ENCODE data around the gene HMGN5. TPM values are rescaled to one million over a fixed set of nuclear protein-coding genes. Genes with fewer than 3 reads are reported as not detected.

HMGN5 gene, protein sequence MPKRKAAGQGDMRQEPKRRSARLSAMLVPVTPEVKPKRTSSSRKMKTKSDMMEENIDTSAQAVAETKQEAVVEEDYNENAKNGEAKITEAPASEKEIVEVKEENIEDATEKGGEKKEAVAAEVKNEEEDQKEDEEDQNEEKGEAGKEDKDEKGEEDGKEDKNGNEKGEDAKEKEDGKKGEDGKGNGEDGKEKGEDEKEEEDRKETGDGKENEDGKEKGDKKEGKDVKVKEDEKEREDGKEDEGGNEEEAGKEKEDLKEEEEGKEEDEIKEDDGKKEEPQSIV
- 1 to 10 TPM; 7.1 to 8.3 TPM for total RNA-seq
- 10 to 100 TPM; 27.5 to 46.5 TPM for polyA plus RNA-seq
- long read RNA-seq, donor 1, partial matches to known transcripts = 1 of 13 reads
- long read RNA-seq, donor 1, other reads (novel, unspliced or antisense) = 8 of 13 reads
- long read RNA-seq, donor 2, partial matches to known transcripts = 1 of 12 reads
- long read RNA-seq, donor 2, other reads (novel, unspliced or antisense) = 7 of 12 reads

DNA sequence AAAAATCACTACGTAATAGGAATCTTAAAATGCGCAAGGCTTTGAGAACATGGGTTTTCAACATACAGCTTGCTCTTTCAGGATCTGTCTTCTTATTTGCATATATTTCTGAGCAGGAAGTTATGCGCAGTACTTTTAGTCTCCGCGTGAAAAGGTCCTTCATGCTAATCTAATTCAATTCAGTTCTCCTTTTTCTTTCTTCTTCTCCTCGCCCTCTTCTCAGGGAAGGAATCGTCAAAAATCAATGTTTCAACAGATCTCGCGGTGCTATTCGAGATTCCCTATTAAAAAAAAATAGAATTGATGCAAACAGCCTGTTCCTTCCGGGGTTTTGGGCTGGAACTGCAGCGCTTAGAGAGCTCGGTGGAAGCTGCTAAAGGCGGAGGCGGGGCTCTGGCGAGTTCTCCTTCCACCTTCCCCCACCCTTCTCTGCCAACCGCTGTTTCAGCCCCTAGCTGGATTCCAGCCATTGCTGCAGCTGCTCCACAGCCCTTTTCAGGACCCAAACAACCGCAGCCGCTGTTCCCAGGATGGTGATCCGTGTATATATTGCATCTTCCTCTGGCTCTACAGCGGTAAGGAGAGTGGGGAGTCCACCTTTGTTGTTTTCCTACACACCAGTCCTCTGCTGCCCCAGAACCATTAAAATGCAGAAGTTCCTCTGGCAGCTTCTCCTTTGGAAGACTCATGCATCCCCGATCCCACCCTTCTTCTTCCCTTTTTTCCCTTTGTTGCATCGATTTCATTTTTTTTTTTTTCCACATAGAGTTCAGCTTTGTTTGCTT, at the start of gene HMGN5, which contains the start of gene SH3BGRL:
TSS of gene HMGN5 (minus strand) at position 243 of the 785 bp plus-strand sequence. CDS start 80,364 bp downstream, outside the sequence.
TSS of gene SH3BGRL (plus strand) at position 432 of the 785 bp plus-strand sequence. CDS start at position 531, 99 bp downstream.
- WGBS, 2 donors = 0 to 15% methylated on average over 23 of the region's 23 CpGs
- intact Hi-C loops (cut with DNase I) = loop anchor here in 1 of 2 donors (2.0 kb wide), 1 partner anchor 57 kb away; no protein-coding TSS in a partner anchor

GRCh38 chrX:81241753-81242152, 40.0 kb upstream of the HMGN5 start:
- intact Hi-C loops (cut with DNase I) = no loop called here
- no peak overlapping the region for H3K27ac ChIP-seq (ENCODE audit: low read depth in 1 of 2, low read length in 2 of 2)

More for the DNA sequence above, at the start of gene HMGN5, which contains the start of gene SH3BGRL:
- peak; percentile 89 to 92 for DNase-seq
- Histone ChIP-seq H3K27me3 (ENCODE audit: control insufficient read depth in 1 of 2, insufficient read depth in 2 of 2, low read length in 1 of 2) (no peaks in the 10 kb centered on the region), H3K36me3 (ENCODE audit: control insufficient read depth in 1 of 2, insufficient read depth in 2 of 2, low read length in 1 of 2) (no peaks in the 10 kb centered on the region), H3K9me3 (ENCODE audit: control insufficient read depth, low read length) (no peaks in the 10 kb centered on the region), H3K4me1 (ENCODE audit: control insufficient read depth in 1 of 2, insufficient read depth in 2 of 2, low read length in 2 of 2) (no peaks in the 10 kb centered on the region), H3K4me3 (ENCODE audit: low read length in 2 of 2) (peak within 1 kb of the TSS; percentile 82 to 83), H3K27ac (ENCODE audit: low read depth in 1 of 2, low read length in 2 of 2) (peak within 1 kb of the TSS; percentile 64 to 87)
- peak; percentile 95 for ATAC-seq (ENCODE audit: low FRiP score)

DNA sequence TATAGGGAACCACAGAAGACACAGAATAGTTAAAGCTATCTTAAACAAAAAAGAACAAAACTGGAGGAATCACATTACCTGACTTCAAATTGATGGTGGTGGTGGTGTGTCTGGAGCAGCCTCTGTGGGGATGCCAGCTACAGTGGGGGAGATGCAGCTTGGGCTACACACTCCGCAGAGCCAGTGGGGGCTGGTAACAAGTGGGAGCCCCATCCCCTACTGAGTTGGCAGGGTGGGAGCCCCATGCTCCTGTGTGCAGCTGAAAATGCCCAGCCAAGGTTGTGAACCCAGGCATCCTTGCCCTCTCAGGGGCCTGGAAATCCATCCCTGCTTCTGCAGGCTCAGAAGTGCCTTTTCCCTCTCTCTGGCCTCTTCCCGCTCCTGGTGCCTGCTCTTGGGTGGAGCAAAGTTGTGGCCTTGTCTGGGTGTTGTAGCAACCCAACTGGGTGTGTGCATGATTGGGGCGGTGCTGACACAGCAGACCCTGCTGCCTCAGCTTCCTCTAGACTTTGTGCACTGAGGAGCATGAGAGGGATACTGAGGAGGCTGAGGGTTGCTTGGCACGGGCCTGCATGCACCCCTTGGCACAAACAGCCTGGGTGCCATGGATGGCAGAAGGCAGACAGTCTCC, 39.1 kb upstream of the HMGN5 start:
- no peak for DNase-seq
- intact Hi-C loops (cut with DNase I) = no loop called here
- Histone ChIP-seq H3K27me3 (ENCODE audit: control insufficient read depth in 1 of 2, insufficient read depth in 2 of 2, low read length in 1 of 2) (no peaks in the 10 kb centered on the region), H3K4me1 (ENCODE audit: control insufficient read depth in 1 of 2, insufficient read depth in 2 of 2, low read length in 2 of 2) (peaks cover 0 to 2% of the 10 kb centered on the region in 2 donors), H3K36me3 (ENCODE audit: control insufficient read depth in 1 of 2, insufficient read depth in 2 of 2, low read length in 1 of 2) (no peaks in the 10 kb centered on the region), H3K4me3 (ENCODE audit: low read length in 2 of 2) (no peak overlapping the region), H3K27ac (ENCODE audit: low read depth in 1 of 2, low read length in 2 of 2) (no peak overlapping the region), H3K9me3 (ENCODE audit: control insufficient read depth, low read length) (no peaks in the 10 kb centered on the region)
- no peak for ATAC-seq (ENCODE audit: low FRiP score)
- WGBS, 2 donors = 77 to 99% methylated on average over 3 to 4 of the region's 4 CpGs

More at GRCh38 chrX:81241753-81242152, 40.0 kb upstream of the HMGN5 start:
- H3K27me3 ChIP-seq (ENCODE audit: control insufficient read depth in 1 of 2, insufficient read depth in 2 of 2, low read length in 1 of 2) = no peaks in the 10 kb centered on the region
- H3K4me3 ChIP-seq (ENCODE audit: low read length in 2 of 2) = no peak overlapping the region
- H3K9me3 ChIP-seq (ENCODE audit: control insufficient read depth, low read length) = no peaks in the 10 kb centered on the region
- DNase-seq (no peak), ATAC-seq (ENCODE audit: low FRiP score) (no peak)
- peaks cover 0 to 2% of the 10 kb centered on the region in 2 donors for H3K4me1 ChIP-seq (ENCODE audit: control insufficient read depth in 1 of 2, insufficient read depth in 2 of 2, low read length in 2 of 2)
- 65 to 70% methylated on average over 7 of the region's 7 CpGs for WGBS, 2 donors
- no peaks in the 10 kb centered on the region for H3K36me3 ChIP-seq (ENCODE audit: control insufficient read depth in 1 of 2, insufficient read depth in 2 of 2, low read length in 1 of 2)

GRCh38 chrX:81238166-81238565, 36.5 kb upstream of the HMGN5 start:
- WGBS, 2 donors = 77 to 96% methylated on average over 4 of the region's 4 CpGs
- intact Hi-C loops (cut with DNase I) = no loop called here
- H3K27ac ChIP-seq (ENCODE audit: low read depth in 1 of 2, low read length in 2 of 2) = no peak overlapping the region
- DNase-seq = no peak
- ATAC-seq (ENCODE audit: low FRiP score) = no peak
- no peaks in the 10 kb centered on the region for H3K36me3 ChIP-seq (ENCODE audit: control insufficient read depth in 1 of 2, insufficient read depth in 2 of 2, low read length in 1 of 2)
- H3K4me3 ChIP-seq (ENCODE audit: low read length in 2 of 2) = no peak overlapping the region
- peaks cover 0 to 2% of the 10 kb centered on the region in 2 donors for H3K4me1 ChIP-seq (ENCODE audit: control insufficient read depth in 1 of 2, insufficient read depth in 2 of 2, low read length in 2 of 2)
- H3K9me3 ChIP-seq (ENCODE audit: control insufficient read depth, low read length) = no peaks in the 10 kb centered on the region
- no peaks in the 10 kb centered on the region for H3K27me3 ChIP-seq (ENCODE audit: control insufficient read depth in 1 of 2, insufficient read depth in 2 of 2, low read length in 1 of 2)

GRCh38 chrX:81237516-81237915, 35.8 kb upstream of the HMGN5 start:
- WGBS, 2 donors = 64 to 90% methylated on average over 1 of the region's 1 CpG

GRCh38 chrX:81232218-81232617, 30.5 kb upstream of the HMGN5 start:
- Histone ChIP-seq H3K4me1 (ENCODE audit: control insufficient read depth in 1 of 2, insufficient read depth in 2 of 2, low read length in 2 of 2) (no peaks in the 10 kb centered on the region), H3K4me3 (ENCODE audit: low read length in 2 of 2) (no peak overlapping the region), H3K9me3 (ENCODE audit: control insufficient read depth, low read length) (no peaks in the 10 kb centered on the region), H3K27ac (ENCODE audit: low read depth in 1 of 2, low read length in 2 of 2) (no peak overlapping the region), H3K27me3 (ENCODE audit: control insufficient read depth in 1 of 2, insufficient read depth in 2 of 2, low read length in 1 of 2) (no peaks in the 10 kb centered on the region), H3K36me3 (ENCODE audit: control insufficient read depth in 1 of 2, insufficient read depth in 2 of 2, low read length in 1 of 2) (no peaks in the 10 kb centered on the region)
- no peak for DNase-seq
- no peak for ATAC-seq (ENCODE audit: low FRiP score)
- intact Hi-C loops (cut with DNase I) = no loop called here
- 75 to 78% methylated on average over 1 of the region's 1 CpG for WGBS, 2 donors

More at GRCh38 chrX:81237516-81237915, 35.8 kb upstream of the HMGN5 start:
- H3K27ac ChIP-seq (ENCODE audit: low read depth in 1 of 2, low read length in 2 of 2) = no peak overlapping the region
- H3K36me3 ChIP-seq (ENCODE audit: control insufficient read depth in 1 of 2, insufficient read depth in 2 of 2, low read length in 1 of 2) = no peaks in the 10 kb centered on the region
- H3K27me3 ChIP-seq (ENCODE audit: control insufficient read depth in 1 of 2, insufficient read depth in 2 of 2, low read length in 1 of 2) = no peaks in the 10 kb centered on the region
- H3K4me3 ChIP-seq (ENCODE audit: low read length in 2 of 2) = no peak overlapping the region
- ATAC-seq (ENCODE audit: low FRiP score) (no peak), DNase-seq (no peak)
- intact Hi-C loops (cut with DNase I) = no loop called here
- no peaks in the 10 kb centered on the region for H3K9me3 ChIP-seq (ENCODE audit: control insufficient read depth, low read length)
- peaks cover 0 to 2% of the 10 kb centered on the region in 2 donors for H3K4me1 ChIP-seq (ENCODE audit: control insufficient read depth in 1 of 2, insufficient read depth in 2 of 2, low read length in 2 of 2)

DNA sequence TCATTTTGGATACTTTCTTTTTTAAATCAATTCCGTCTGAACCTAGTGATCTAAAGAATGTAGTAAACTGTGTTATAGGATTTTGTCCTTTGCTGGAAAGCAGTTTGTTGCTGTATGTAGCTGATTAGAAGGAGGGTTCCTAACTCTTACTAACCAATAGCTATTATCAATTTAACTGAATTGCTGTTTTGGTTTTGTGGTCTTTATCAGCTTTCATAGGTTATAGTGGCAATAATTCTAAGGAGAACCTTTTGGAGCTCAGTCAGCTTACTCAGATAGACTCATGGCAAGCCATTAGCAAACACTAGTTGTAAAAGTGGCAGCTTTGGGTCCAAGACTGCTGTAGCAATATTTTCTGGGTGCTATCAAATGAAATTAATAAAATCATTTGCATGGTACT, 29.8 kb upstream of the HMGN5 start:
- WGBS, 2 donors = 6 to 17% methylated on average over 1 of the region's 1 CpG
- no peak for ATAC-seq (ENCODE audit: low FRiP score)
- intact Hi-C loops (cut with DNase I) = no loop called here

DNA sequence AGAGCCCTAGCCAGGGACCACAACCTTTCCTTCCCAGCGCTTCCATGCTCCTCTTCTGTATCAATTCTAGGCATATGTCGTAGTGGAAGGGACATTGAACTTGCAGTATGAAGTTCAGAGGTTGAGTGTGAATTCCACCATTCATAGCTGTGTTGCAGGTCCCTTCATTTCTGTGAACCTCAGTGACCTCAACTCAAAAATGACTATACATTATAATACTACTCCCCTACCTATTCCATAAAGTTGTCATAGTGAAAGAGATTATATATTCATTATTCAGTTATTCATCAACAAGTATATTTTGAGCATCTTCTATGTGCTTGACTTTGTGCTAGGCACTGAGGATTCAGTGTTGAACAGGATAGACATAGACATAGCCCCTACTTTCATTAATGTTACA, 28.2 kb upstream of the HMGN5 start:
- DNase-seq = no peak
- intact Hi-C loops (cut with DNase I) = no loop called here
- 70 to 97% methylated on average over 2 of the region's 2 CpGs for WGBS, 2 donors
- H3K4me3 ChIP-seq (ENCODE audit: low read length in 2 of 2) = no peak overlapping the region
- no peaks in the 10 kb centered on the region for H3K27me3 ChIP-seq (ENCODE audit: control insufficient read depth in 1 of 2, insufficient read depth in 2 of 2, low read length in 1 of 2)
- no peak for ATAC-seq (ENCODE audit: low FRiP score)
- H3K27ac ChIP-seq (ENCODE audit: low read depth in 1 of 2, low read length in 2 of 2) = no peak overlapping the region
- no peaks in the 10 kb centered on the region for H3K36me3 ChIP-seq (ENCODE audit: control insufficient read depth in 1 of 2, insufficient read depth in 2 of 2, low read length in 1 of 2)
- H3K4me1 ChIP-seq (ENCODE audit: control insufficient read depth in 1 of 2, insufficient read depth in 2 of 2, low read length in 2 of 2) = no peaks in the 10 kb centered on the region
- H3K9me3 ChIP-seq (ENCODE audit: control insufficient read depth, low read length) = no peaks in the 10 kb centered on the region

More for the DNA sequence above, 29.8 kb upstream of the HMGN5 start:
- Histone ChIP-seq H3K4me1 (ENCODE audit: control insufficient read depth in 1 of 2, insufficient read depth in 2 of 2, low read length in 2 of 2) (no peaks in the 10 kb centered on the region), H3K36me3 (ENCODE audit: control insufficient read depth in 1 of 2, insufficient read depth in 2 of 2, low read length in 1 of 2) (no peaks in the 10 kb centered on the region), H3K27me3 (ENCODE audit: control insufficient read depth in 1 of 2, insufficient read depth in 2 of 2, low read length in 1 of 2) (no peaks in the 10 kb centered on the region), H3K9me3 (ENCODE audit: control insufficient read depth, low read length) (no peaks in the 10 kb centered on the region), H3K4me3 (ENCODE audit: low read length in 2 of 2) (no peak overlapping the region), H3K27ac (ENCODE audit: low read depth in 1 of 2, low read length in 2 of 2) (no peak overlapping the region)
- no peak for DNase-seq

Measured in aorta (tissue), 5 donors.